BJ (cell line): ENCODE data around the gene KATNAL1. TPM values are rescaled to one million over a fixed set of nuclear protein-coding genes. Genes with fewer than 3 reads are reported as not detected.
"Not testable (repeated sequence)": the region's sequence is repeated elsewhere in the genome, so short reads cannot be mapped to it uniquely, and the experiment has no call there.

ENCODE experiments used
- CTCF ChIA-PET: fragments of 350-600 bp; formaldehyde crosslinking; extraction: SDS; loops from one replicate; lab custom pipeline; 2021; ENCODE audit warnings: antibody characterized with exemption, inconsistent platforms; lab: Yijun Ruan, JAX
- POLR2A ChIA-PET: fragments of 300-600 bp; sonication (Branson Sonifier 250); formaldehyde crosslinking; extraction: SDS; loops from one replicate; lab custom pipeline; 2021; ENCODE audit warnings: antibody characterized with exemption; lab: Charles Lee
- DNase-seq: peaks from one replicate; pipeline ENCODE4 v3.0.0-alpha.2; 2011; ENCODE audit warnings: low read depth
- H3K27me3 ChIP-seq: 2 replicates; pipeline ENCODE4 v1.6.0; 2011; ENCODE audit warnings: low read length; ENCODE audit not compliant: control insufficient read depth, insufficient read depth
- H3K36me3 ChIP-seq: 2 replicates; pipeline ENCODE4 v1.5.1; 2011; ENCODE audit warnings: low read length; ENCODE audit not compliant: control insufficient read depth, insufficient read depth
- H3K4me3 ChIP-seq: 2 replicates; pipeline ENCODE4 v1.5.1; 2011; ENCODE audit warnings: low read depth, mild to moderate bottlenecking, control low read depth, low read length
- CTCF ChIP-seq: IDR thresholded peaks from 2 replicates; pipeline ENCODE4 v1.5.1; 2011; ENCODE audit warnings: low read depth, mild to moderate bottlenecking, control low read depth, inconsistent platforms, low read length, moderate library complexity; ENCODE audit not compliant: insufficient read depth
- polyA plus RNA-seq: library from polyadenylated mRNA; depleted of rRNA; stranded (reverse); fragments of >200 nt; gene quantifications from 2 replicates; pipeline ENCODE4 v1.2.3, GENCODE V29; 2011

The KATNAL1 gene
- polyA plus RNA-seq, 1 experiment, result 9.1 TPM

GRCh38 chr13:30181888-30182651 is 125.3 kb downstream of the KATNAL1 start:
- H3K4me3 ChIP-seq, result no peak overlapping the region
- DNase-seq, result no peak
- no peaks in the 10 kb centered on the region for H3K27me3 ChIP-seq
- H3K36me3 ChIP-seq, result no peaks in the 10 kb centered on the region
- CTCF ChIA-PET, result no interaction called here
- POLR2A ChIA-PET, result no interaction called here
- TF ChIP-seq CTCF, result no peak

DNA sequence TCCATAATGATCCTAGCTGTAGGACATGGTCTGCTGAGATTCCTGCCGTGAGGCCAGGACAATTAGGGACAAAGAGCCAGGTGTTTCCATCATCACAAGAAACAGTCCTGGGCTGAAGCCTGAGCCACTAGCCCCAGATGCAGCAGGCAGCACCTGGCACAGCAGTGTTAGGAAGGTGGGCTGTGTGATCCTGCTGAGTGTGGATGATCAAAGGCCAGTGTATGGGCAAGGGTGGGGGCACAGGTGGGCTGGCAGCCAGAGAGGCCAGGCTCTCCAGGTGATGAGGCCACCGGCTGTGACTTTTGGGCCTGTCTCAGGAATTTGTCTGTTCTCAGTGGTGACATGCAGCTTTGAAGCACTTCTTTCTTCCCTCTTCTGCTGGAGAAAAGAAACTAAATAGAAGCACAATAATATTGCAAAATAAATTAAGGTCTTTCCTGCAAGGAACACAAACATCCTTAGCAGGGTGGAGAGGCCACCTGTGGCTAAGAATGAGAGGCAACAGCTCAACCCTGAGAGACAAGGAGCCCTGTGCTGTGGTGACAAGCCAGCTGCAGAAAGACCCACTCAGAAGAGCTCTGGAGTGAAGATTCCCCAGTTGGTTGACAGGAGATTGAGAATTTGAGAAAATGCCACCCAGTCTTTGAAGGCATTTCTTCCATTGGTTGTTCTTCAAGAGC is 127.6 kb downstream of the KATNAL1 start:
- Histone ChIP-seq H3K4me3 (no peak overlapping the region), H3K27me3 (no peaks in the 10 kb centered on the region), H3K36me3 (no peaks in the 10 kb centered on the region)
- CTCF ChIA-PET, result no interaction called here
- no peak for TF ChIP-seq CTCF
- POLR2A ChIA-PET, result no interaction called here
- no peak for DNase-seq

GRCh38 chr13:30178976-30179375 is 128.4 kb downstream of the KATNAL1 start:
- Histone ChIP-seq H3K4me3 (no peak overlapping the region), H3K27me3 (no peaks in the 10 kb centered on the region), H3K36me3 (no peaks in the 10 kb centered on the region)
- CTCF ChIA-PET, result interaction anchor here (1.4 kb wide), 1 partner anchor 10 kb away, joined by 3 read pairs; no protein-coding TSS in a partner anchor
- POLR2A ChIA-PET, result no interaction called here
- DNase-seq, result no peak
- no peak for TF ChIP-seq CTCF

- CTCF ChIA-PET, result interaction anchor here (0.6 to 1.6 kb wide), 4 partner anchors 16 to 409 kb away, joined by 3 to 7 read pairs (median 4); no protein-coding TSS in a partner anchor
- no peak for TF ChIP-seq CTCF
- POLR2A ChIA-PET, result no interaction called here
These were observed 132.2 kb downstream of the KATNAL1 start for GRCh38 chr13:30175166-30175565.

DNA sequence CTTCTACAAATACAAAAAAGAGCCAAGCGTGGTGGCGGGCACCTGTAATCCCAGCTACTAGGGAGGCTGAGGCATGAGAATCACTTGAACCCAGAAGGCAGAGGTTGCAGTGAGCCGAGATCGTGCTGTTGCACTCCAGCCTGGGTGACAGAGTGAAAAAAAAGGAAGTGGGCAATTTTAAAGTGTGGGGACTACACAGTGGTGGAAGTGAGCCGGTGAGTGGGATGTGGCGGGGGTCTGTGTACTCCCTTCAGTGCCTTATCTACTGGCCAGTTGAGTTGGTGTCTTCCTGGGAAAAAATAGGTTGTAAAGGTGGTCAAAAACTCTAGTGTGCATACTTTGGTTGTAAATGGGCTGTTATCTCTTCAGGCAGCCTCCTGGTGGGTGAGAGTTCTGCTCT is 133.1 kb downstream of the KATNAL1 start:
- POLR2A ChIA-PET, H3K27me3 ChIP-seq, H3K4me3 ChIP-seq, H3K36me3 ChIP-seq, DNase-seq: not testable (repeated sequence)
- CTCF ChIA-PET, result interaction anchor here (1.2 kb wide), 1 partner anchor 18 kb away, joined by 3 read pairs; no protein-coding TSS in a partner anchor

More at GRCh38 chr13:30175166-30175565, 132.2 kb downstream of the KATNAL1 start:
- Histone ChIP-seq H3K4me3 (no peak overlapping the region), H3K27me3 (no peaks in the 10 kb centered on the region), H3K36me3 (no peaks in the 10 kb centered on the region)
- no peak for DNase-seq
